NOMO-1 treated with dmso at 0.1 percent for 144 hours (cell line): ENCODE data around the gene ZBTB17.
"Not testable (repeated sequence)": the region's sequence is repeated elsewhere in the genome, so short reads cannot be mapped to it uniquely, and the experiment has no call there.

Experiments
- DNase-seq: peaks from one replicate; lab custom pipeline; 2025; ENCODE audit not compliant: unreplicated experiment; lab: John Stamatoyannopoulos, UW

ZBTB17 gene

DNA sequence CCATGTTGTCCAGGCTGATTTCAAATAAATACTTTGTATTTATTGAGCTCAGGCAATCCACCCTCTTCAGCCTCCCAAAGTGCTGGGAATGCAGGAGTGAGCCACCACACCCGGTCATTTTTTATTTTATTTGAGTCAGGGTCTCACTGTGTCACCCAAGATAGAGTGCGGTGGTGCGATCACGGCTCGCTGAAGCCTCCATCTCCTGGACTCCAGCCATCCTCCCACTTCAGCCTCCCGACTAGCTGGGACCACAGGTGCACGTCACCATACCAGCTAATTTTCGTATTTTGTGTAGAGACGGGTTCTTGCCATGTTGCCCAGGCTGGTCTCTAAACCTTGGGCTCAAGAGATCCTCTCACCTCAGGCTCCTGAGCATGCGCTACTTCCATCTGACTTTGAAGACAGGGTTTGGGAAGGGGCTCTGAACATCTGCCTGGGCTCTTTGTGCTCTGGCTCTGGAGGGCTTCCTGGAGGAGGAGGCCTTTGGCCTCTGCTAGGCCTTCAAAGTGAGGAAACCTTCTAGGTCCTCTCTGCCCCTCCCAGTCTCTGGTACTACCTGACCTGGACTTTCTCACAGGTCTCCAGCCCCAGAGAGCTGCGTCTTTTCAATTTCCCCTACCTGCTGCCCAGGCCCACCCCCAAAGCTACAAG, 36.2 kb upstream of the ZBTB17 start:
- no peak for DNase-seq

- DNase-seq, result no peak
Observed at GRCh38 chr1:16010837-16011236, 34.9 kb upstream of the ZBTB17 start.

DNA sequence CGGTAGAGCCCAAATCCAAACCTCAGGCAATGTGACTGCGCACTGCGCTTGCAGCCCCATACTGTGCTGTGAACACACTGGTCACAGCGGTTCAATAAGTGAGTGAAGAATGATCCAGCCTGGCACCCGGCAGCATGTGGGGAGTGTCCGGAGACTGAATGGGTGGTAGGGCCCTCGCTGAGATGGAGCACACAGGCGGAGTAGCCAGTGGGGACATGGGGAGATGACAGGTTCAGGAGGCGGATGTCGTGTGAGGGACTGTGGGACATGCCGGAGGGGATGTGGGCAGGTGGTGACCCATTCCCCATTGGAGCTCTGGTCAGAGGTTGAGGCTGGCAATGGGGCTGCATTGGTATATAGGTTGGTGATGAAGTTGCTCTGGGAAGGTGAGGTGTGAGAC, 33.8 kb upstream of the ZBTB17 start:
- DNase-seq, result no peak

- no peak for DNase-seq
Observed at GRCh38 chr1:16009030-16009460, 33.1 kb upstream of the ZBTB17 start.

- no peak for DNase-seq
Observed at GRCh38 chr1:16007671-16008341, 31.9 kb upstream of the ZBTB17 start.

DNA sequence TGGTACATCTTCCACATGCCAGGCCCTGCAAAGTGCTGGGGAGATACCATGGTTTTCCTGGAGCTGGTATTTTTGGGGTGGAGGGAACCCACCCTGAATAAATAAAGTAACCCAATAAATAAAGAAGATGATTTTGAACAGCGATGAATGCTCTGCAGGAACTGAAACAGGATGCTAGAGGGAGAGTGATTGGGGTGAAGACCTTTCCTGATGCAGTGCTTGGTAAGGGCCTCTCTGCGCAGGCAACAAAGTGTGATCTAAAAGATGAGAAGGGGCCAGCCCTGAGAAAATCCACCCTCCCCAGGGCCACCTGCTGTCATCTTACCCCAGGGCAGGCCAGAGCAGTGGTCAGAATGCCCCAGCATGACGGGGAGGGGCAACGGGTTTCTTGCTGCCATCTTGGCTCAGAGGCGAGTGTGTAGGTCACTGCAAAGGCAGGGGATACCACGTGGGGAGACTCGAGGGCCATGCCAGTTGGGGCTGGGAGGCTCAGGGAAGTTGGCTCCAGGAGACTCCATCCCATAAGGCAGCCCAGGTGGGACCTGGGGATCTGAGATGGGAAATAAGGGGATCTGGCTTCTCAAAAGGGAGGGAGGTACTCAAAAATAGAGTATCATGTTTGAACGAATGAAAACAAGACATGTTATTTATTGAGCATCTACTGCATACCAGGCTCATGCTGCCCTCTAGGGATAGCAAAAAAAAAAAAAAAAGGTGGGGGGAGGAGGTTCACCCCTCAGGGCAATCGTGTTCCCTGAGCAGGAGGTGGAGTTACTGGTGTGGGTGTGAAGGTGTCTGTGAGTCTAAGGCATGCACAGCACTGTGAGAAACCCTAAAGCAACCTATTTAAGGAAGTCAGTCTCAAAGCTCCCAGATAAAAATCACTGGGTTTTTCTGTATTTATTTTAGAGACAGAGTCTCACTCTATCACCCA, 30.9 kb upstream of the ZBTB17 start:
- peak; percentile 11 for DNase-seq

DNA sequence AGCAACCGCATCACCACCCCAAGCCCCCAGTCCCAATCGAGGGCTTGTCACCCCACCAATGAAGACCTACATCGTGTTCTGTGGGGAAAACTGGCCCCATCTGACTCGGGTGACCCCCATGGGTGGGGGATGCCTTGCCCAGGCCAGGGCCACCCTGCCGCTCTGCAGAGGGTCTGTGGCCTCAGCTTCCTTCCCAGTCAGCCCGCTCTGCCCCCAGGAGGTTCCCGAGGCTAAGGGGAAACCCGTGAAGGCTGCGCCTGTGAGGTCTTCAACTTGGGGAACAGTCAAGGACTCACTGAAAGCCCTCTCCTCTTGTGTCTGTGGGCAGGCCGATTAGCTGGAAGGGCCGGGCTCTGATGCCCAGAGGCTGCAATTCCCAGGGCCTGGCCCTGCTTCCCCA, 30.1 kb upstream of the ZBTB17 start:
- no peak for DNase-seq

GRCh38 chr1:16005597-16005996, 29.7 kb upstream of the ZBTB17 start:
- no peak for DNase-seq

- not testable (repeated sequence) for DNase-seq
Observed at GRCh38 chr1:16001274-16001673, 25.4 kb upstream of the ZBTB17 start.

DNA sequence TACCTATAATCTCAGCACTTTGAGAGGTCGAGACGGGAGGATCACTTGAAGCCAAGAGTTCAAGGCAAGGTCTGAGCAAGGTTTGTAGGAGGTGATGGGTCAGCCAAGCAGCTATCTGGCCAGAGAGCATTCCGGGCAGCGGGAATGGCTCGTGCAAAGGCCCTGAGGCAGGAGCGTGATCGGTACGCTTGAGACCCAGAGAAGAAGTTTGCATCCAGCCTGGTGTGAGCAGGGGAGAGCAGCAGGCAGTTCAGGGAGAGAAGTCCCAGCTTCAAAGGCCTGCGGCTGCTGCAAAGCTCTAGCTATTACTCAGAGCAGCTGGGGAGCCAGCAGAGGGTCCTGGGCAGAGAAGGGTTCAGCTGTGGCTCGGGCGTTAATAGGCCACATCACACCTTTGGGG, 23.0 kb upstream of the ZBTB17 start:
- DNase-seq, result no peak

GRCh38 chr1:15997637-15998280, 21.9 kb upstream of the ZBTB17 start:
- no peak for DNase-seq

GRCh38 chr1:15997076-15997585, 21.2 kb upstream of the ZBTB17 start:
- DNase-seq, result no peak

DNA sequence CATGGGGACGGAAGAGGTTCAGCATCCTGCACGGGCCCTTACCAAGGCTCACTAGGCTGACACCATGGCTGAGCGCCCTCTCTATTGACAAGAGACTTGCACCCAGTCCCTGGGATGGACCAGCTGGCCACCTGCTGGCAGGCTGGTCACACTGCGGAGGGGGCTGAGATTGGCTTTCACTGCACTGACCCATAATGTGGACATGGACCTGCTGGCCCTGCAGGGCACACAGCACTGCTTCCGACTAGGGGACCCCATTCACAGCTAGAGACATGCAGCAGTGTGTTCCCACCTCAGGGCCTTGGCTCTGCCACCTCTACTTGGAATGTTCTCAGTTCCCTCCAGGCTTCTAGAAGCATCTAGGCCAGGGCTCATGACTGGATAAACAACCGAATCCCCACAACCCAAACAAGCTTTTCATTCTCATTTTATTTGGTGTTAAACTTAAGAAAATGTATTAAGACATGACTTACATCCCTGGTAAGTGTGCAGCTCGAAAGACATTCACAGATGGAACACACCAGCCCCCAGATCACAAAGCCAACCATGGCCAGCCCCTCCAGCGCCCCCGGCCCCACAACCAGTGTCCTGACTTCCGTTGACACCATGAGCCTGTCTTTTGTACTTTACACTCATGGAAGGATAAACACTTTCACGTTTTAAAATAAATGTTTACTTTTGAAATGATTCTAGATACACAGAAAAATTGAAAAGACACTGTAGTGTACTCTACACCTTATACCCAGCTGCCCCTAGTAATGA, 18.9 kb upstream of the ZBTB17 start:
- no peak for DNase-seq

DNA sequence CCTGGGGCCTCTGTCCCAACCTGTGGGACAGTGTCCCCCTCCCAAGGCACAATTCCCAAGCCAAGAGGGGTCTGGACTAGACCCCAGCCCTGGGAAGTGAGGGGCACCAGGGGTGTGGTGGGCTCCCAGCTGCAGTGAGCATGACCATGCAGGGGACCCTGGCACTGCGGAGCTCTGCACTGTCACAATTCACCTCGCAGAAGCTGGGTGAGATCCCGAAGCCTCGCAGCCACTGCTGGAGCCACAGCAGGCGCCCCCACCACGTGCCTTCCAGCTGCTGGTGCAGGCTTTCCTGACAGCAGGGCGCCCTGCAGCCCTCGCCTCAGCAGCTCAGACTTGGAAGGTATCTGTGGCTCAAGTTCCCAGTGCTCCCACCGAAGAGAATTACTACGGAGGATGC, 18.2 kb upstream of the ZBTB17 start:
- no peak for DNase-seq

DNA sequence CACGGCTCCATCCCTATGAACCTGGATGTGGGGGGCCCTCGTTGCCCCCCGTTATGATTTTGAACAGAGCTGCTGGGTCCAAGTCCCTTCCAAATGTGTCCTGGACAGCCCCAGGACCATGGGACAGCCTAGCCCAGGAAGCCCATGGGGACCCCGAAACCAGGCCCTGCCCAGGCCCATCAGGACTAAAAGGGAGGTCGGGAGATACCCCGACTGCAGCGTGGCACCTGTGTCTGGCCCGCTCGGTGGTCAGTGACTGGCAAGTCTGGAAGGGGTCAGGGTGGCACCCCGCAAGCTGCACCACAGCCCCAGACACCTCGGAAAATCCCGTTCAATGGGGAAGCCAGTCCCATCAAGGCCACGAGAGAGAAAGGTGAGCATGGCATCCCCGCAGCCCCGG, 17.8 kb upstream of the ZBTB17 start:
- no peak for DNase-seq

GRCh38 chr1:15992582-15993500, 16.9 kb upstream of the ZBTB17 start:
- no peak for DNase-seq

GRCh38 chr1:15992187-15992553, 16.3 kb upstream of the ZBTB17 start:
- DNase-seq, result no peak

- DNase-seq, result no peak
Observed at GRCh38 chr1:15991427-15992186, 15.7 kb upstream of the ZBTB17 start.

- no peak for DNase-seq
Observed at GRCh38 chr1:15989776-15990175, 13.9 kb upstream of the ZBTB17 start.
